DND-41 (cell line): ENCODE measurements around the gene GOLPH3.

Experiments used
- ATAC-seq: fragments of 200-7000 bp; cut with Tn5 transposase; 3 replicates; pipeline ENCODE4 v1.9.1; 2021; ENCODE audit warnings: low read depth; ENCODE audit not compliant: insufficient read depth
- DNase-seq: peaks from one replicate; pipeline ENCODE4 v3.0.0-alpha.2; 2020
- H2AFZ ChIP-seq: 2 replicates; pipeline ENCODE4 v1.6.0; 2012; ENCODE audit warnings: low read depth, low read length
- H3K27ac ChIP-seq: 2 replicates; pipeline ENCODE4 v1.5.1; 2012; ENCODE audit warnings: low read length, inconsistent platforms
- H3K27me3 ChIP-seq: fragments of 200-600 bp; sonication (generic); 2 replicates; pipeline ENCODE4 v1.6.0; 2012; ENCODE audit warnings: low read length, mild to moderate bottlenecking, inconsistent platforms; ENCODE audit not compliant: insufficient read depth, poor library complexity
- H3K36me3 ChIP-seq: 2 replicates; pipeline ENCODE4 v1.5.1; 2012; ENCODE audit warnings: low read length, inconsistent platforms; ENCODE audit not compliant: insufficient read depth
- H3K4me1 ChIP-seq: 2 replicates; pipeline ENCODE4 v1.5.1; 2012; ENCODE audit warnings: mild to moderate bottlenecking, low read length; ENCODE audit not compliant: insufficient read depth
- H3K4me2 ChIP-seq: 2 replicates; pipeline ENCODE4 v1.6.0; 2012; ENCODE audit warnings: mild to moderate bottlenecking, moderate library complexity, low read length, inconsistent platforms; ENCODE audit not compliant: insufficient read depth
- H3K4me3 ChIP-seq, 2 experiments: fragments of 200-600 bp in 1 of 2; shearing (Covaris generic) in 1 of 2; 2 replicates each; pipeline ENCODE4 v1.5.1; 2012 to 2016; ENCODE audit warnings: inconsistent platforms in 2 of 2, low read length in 2 of 2, mild to moderate bottlenecking in 2 of 2, low read depth in 1 of 2, moderate library complexity in 1 of 2
- H3K79me2 ChIP-seq: 2 replicates; pipeline ENCODE4 v1.6.0; 2012; ENCODE audit warnings: low read length, inconsistent platforms; ENCODE audit not compliant: insufficient read depth
- H3K9ac ChIP-seq: 2 replicates; pipeline ENCODE4 v1.6.0; 2012; ENCODE audit warnings: low read depth, mild to moderate bottlenecking, inconsistent platforms, low read length, moderate library complexity
- H3K9me3 ChIP-seq: 2 replicates; pipeline ENCODE4 v1.5.1; 2012; ENCODE audit warnings: low read length, moderate library complexity, mild to moderate bottlenecking, inconsistent platforms; ENCODE audit not compliant: insufficient read depth, severe bottlenecking
- H4K20me1 ChIP-seq: 2 replicates; pipeline ENCODE4 v1.6.0; 2012; ENCODE audit warnings: low read length; ENCODE audit not compliant: insufficient read depth
- CTCF ChIP-seq: IDR thresholded peaks from 2 replicates; pipeline ENCODE4 v1.5.1; 2012; ENCODE audit warnings: borderline replicate concordance, low read length, moderate library complexity, mild to moderate bottlenecking; ENCODE audit not compliant: poor library complexity, severe bottlenecking; ENCODE audit errors: extremely low read depth
- EZH2 ChIP-seq: IDR thresholded peaks from 3 replicates; pipeline ENCODE4 v1.6.1; 2012; ENCODE audit warnings: borderline replicate concordance, low read depth, mild to moderate bottlenecking, moderate library complexity, low read length, inconsistent platforms; ENCODE audit not compliant: severe bottlenecking

Gene GOLPH3

GRCh38 chr5:32110111-32110696 lies 63.9 kb downstream of the GOLPH3 start:
- no peak overlapping the region for H3K9ac ChIP-seq
- H4K20me1 ChIP-seq: peaks cover 3% of the 10 kb centered on the region; the same call in 1 of the 2 replicates
- no peak for DNase-seq
- TF ChIP-seq EZH2 (no peak), CTCF (no peak)
- peaks cover 68% of the 10 kb centered on the region for H3K36me3 ChIP-seq
- H3K27me3 ChIP-seq: no peaks in the 10 kb centered on the region
- H3K4me1 ChIP-seq: no peaks in the 10 kb centered on the region
- no peak overlapping the region for H3K4me3 ChIP-seq
- no peaks in the 10 kb centered on the region for H3K9me3 ChIP-seq
- H3K79me2 ChIP-seq: no peaks in the 10 kb centered on the region
- H3K27ac ChIP-seq: no peak overlapping the region
- ATAC-seq: no peak
- no peak overlapping the region for H2AFZ ChIP-seq
- no peak overlapping the region for H3K4me2 ChIP-seq

GRCh38 chr5:32109236-32109635 lies 64.9 kb downstream of the GOLPH3 start:
- ATAC-seq: no peak
- H3K9ac ChIP-seq: no peak overlapping the region
- no peaks in the 10 kb centered on the region for H3K9me3 ChIP-seq
- peaks cover 75% of the 10 kb centered on the region for H3K36me3 ChIP-seq
- peaks cover 3% of the 10 kb centered on the region; the same call in 1 of the 2 replicates for H4K20me1 ChIP-seq
- H3K79me2 ChIP-seq: no peaks in the 10 kb centered on the region
- H2AFZ ChIP-seq: no peak overlapping the region
- H3K27me3 ChIP-seq: no peaks in the 10 kb centered on the region
- H3K4me1 ChIP-seq: no peaks in the 10 kb centered on the region
- TF ChIP-seq EZH2 (no peak), CTCF (no peak)
- no peak overlapping the region for H3K4me2 ChIP-seq
- H3K4me3 ChIP-seq: no peak overlapping the region
- no peak for DNase-seq
- H3K27ac ChIP-seq: no peak overlapping the region

- no peaks in the 10 kb centered on the region for H3K9me3 ChIP-seq
- H3K4me1 ChIP-seq: no peaks in the 10 kb centered on the region
- H3K79me2 ChIP-seq: no peaks in the 10 kb centered on the region
- H3K36me3 ChIP-seq: peaks cover 75% of the 10 kb centered on the region
- H3K27ac ChIP-seq: no peak overlapping the region
- no peak overlapping the region for H3K4me3 ChIP-seq
- peaks cover 3% of the 10 kb centered on the region; the same call in 1 of the 2 replicates for H4K20me1 ChIP-seq
- no peaks in the 10 kb centered on the region for H3K27me3 ChIP-seq
- TF ChIP-seq CTCF: no peak
- no peak for TF ChIP-seq EZH2
- DNase-seq: no peak
- H3K4me2 ChIP-seq: no peak overlapping the region
- ATAC-seq: no peak
- no peak overlapping the region for H2AFZ ChIP-seq
- no peak overlapping the region for H3K9ac ChIP-seq
Observed at GRCh38 chr5:32108167-32108566, 66.0 kb downstream of the GOLPH3 start.

- Histone ChIP-seq H2AFZ (no peak overlapping the region), H4K20me1 (peaks cover 3% of the 10 kb centered on the region; the same call in 1 of the 2 replicates), H3K36me3 (peaks cover 73% of the 10 kb centered on the region), H3K27me3 (no peaks in the 10 kb centered on the region), H3K4me3 (no peak overlapping the region), H3K4me1 (no peaks in the 10 kb centered on the region), H3K79me2 (no peaks in the 10 kb centered on the region), H3K9ac (no peak overlapping the region), H3K27ac (no peak overlapping the region), H3K4me2 (no peak overlapping the region), H3K9me3 (no peaks in the 10 kb centered on the region)
- DNase-seq (no peak), ATAC-seq (no peak)
- no peak for TF ChIP-seq CTCF
- no peak for TF ChIP-seq EZH2
Observed at GRCh38 chr5:32107291-32107690, 66.8 kb downstream of the GOLPH3 start.
